DMS53 treated with DMSO at 0.1 percent for 48 hours (cell line): Measurements from ENCODE around the gene HMOX1.
A peak's percentile ranks its signal among the peaks of the same experiment; 100 is the strongest.

Experiments used
- DNase-seq: peaks from one replicate; lab custom pipeline; 2025; ENCODE audit not compliant: unreplicated experiment; lab: John Stamatoyannopoulos, UW

The HMOX1 gene

DNA sequence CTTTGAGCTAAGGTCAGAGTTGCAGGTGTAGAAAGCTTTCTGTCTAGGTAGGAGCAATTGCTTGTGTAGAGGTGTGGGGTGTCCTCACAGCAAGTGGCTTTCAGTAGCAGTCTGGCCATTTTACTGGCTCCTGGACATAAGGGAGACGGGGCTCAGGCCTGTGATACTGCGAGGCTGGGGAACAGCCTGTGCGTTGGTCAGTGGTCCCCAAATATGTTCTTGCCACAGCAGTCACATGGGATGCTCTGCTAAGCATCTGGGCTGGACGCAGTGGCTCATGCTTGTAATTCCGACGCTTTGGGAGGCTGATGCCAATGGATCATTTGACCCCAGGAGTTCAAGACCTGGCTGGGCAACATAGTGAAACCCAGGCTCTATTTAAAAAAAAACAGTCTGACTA lies 21.0 kb downstream of the HMOX1 start:
- DNase-seq, result no peak

- DNase-seq, result no peak
Measured at GRCh38 chr22:35403356-35403755, 22.5 kb downstream of the HMOX1 start.

- no peak for DNase-seq
Measured at GRCh38 chr22:35404176-35404575, 23.3 kb downstream of the HMOX1 start.

DNA sequence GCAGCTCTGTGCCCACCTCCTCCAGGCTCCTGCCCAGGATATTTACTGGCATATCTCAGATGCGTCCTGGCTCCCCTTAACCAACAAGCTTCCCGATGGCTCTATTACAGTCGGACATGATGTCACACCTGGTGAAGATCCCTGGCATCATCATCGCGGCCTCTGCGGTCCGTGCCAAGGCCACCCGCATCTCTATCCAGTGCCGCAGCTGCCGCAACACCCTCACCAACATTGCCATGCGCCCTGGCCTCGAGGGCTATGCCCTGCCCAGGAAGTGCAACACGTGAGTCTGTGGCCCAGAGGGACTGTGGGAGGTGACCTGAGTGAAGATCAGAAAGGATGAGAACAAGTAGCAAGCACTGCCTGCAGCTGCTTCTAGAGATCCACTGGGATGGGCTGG lies 25.5 kb downstream of the HMOX1 start:
- DNase-seq, result no peak

DNA sequence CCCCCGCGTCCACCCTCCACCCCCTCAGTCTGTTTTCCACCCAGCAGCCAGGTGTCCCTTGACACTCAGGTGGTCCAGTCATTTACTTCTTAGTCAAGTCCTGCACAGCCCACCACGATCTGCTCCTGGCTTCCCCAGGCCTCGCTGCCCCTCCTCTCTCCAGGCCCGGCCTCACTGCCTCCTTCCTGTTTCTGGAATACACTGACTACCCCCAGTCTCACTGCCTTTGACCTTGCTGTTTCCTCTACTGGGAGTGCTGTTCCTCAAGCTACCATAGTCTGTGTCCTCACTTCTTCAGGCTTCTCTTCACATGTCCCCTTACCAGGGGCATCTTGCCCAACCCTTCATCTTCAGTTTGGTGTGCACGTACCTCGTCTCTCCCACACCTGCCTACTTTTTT lies 26.5 kb downstream of the HMOX1 start:
- DNase-seq, result no peak

DNA sequence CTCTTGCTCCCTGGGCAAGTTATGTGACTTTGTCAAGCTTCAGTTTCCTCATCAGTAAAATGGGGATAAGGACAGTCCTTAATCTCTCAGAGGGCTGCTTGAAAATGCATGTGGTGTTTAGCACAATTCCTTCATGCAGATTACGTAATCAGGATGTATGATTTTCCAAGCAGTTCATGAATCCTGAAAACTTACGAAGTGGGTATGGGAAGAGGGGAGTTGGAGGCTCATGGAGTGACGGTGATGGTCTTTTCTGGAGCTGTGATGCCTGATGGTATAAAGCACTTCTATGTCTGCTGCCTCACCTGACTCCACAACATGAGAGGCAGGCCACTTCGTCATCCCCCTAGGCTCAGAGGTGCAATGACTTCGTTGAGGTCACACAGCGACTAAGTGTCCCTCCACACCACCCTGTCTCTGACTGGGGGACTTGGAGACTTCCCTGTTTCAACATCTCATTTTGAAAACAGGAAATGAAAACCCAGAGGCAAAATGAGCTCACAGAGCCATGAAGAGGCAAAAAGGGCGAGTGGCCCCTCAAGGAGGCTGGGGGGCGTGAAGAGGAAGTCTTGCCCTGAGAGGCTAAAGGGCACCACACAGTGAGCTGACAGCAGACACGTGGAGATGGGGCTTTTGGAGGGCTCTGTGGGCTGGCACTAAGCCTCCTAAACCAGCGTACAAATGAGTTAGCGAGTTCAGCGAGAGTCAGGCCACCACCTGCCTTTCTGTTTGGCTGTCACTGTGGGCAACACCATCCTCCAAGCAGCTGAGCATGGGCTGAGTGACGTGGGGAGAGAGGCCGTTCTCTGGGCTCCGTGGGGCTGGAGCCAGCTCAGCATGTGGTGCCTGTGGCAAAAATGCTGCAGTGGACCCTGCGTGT lies 29.1 kb downstream of the HMOX1 start:
- no peak for DNase-seq

- DNase-seq, result no peak
Measured at GRCh38 chr22:35410663-35411034, 29.8 kb downstream of the HMOX1 start.

- DNase-seq, result no peak
Measured at GRCh38 chr22:35411102-35411501, 30.2 kb downstream of the HMOX1 start.

DNA sequence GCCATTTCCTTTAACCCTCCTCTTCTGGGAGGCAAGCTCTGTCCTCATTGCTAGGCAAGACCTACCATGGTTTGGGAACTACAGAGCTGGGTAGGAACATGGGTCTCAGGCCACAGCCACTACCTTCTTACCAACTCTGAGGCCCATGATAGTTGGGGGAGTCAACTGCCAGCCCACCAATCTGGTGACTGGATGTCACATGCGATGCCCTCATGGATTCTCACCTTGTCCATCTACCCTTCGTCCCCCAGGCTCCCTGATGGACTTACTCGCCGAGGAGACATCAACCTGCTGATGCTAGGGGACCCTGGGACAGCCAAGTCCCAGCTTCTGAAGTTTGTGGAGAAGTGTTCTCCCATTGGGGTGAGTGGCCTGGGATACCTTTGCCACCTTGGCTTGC lies 32.7 kb downstream of the HMOX1 start:
- no peak for DNase-seq

DNA sequence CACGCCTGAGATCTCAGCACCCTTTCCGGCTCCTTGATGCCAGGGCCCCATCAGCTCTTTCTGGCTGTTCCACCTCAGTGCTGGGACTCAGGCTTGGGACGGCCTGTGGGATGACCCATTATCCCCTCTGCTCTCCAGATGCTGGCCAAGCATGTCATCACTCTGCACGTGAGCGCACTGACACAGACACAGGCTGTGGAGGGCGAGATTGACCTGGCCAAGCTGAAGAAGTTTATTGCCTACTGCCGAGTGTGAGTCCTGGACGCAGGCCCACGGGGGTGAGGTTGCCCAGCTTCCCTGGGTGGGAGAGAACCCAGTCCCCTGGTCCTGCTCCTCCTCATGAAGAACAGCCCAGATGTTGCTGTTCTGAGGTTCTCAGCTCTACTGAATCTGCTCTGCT lies 36.7 kb downstream of the HMOX1 start:
- no peak for DNase-seq

GRCh38 chr22:35418088-35418487 lies 37.2 kb downstream of the HMOX1 start:
- no peak for DNase-seq

DNA sequence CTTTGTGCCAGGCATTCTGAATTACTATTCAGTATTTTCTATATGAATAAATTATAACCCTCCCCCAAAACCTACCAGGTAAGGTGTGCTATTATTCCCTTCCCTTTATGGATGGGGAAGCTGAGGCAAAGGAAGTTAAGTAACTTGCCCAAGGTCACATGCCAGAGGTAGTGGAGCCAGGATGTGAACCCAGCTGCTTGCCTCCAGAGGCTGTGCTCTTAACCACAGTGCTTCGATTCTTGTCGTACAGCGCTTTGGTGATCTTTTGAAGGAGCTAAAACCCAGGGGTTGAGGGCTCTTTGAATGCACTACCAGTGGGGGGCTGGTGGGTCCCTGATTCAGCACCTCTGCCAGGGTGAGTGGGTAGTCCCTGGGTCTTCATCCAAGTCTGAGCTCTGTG lies 37.8 kb downstream of the HMOX1 start:
- DNase-seq, result no peak

GRCh38 chr22:35419756-35420155 lies 38.9 kb downstream of the HMOX1 start:
- DNase-seq, result no peak

DNA sequence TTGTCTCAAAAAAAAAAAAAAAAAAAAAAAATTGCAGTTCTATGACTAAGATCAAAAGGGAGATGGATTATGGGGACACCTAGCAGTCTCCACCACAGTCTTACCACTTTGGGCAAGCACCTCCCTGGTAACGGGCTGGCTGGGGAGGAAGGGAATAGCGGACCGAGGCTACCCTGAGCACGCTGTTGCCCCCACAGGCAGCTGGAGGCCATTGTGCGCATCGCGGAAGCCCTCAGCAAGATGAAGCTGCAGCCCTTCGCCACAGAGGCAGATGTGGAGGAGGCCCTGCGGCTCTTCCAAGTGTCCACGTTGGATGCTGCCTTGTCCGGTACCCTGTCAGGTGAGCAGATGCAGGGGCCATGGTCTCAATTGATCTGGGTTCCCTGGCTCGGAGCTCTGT lies 40.2 kb downstream of the HMOX1 start:
- no peak for DNase-seq

- DNase-seq, result no peak
Measured at GRCh38 chr22:35422145-35422544, 41.2 kb downstream of the HMOX1 start.

DNA sequence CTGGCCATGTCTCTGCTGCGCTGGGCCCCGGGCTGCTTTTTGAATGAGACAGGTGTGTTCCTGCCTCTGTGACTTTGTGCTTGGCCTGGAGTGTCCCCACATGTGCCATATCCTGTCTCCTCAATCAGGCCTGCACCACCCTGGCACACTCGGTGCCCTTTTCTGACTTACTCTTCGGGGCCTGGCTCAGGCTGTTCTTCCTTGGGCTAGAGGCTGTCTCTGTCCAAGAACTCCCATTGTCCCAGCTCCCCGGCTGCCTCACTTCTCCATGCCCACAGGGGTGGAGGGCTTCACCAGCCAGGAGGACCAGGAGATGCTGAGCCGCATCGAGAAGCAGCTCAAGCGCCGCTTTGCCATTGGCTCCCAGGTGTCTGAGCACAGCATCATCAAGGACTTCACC lies 42.0 kb downstream of the HMOX1 start:
- no peak for DNase-seq

DNA sequence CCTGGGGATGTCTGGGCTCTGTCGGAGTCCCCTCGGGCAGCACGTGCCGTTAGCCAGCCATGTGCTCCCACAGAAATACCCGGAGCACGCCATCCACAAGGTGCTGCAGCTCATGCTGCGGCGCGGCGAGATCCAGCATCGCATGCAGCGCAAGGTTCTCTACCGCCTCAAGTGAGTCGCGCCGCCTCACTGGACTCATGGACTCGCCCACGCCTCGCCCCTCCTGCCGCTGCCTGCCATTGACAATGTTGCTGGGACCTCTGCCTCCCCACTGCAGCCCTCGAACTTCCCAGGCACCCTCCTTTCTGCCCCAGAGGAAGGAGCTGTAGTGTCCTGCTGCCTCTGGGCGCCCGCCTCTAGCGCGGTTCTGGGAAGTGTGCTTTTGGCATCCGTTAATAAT lies 43.2 kb downstream of the HMOX1 start:
- no peak for DNase-seq

DNA sequence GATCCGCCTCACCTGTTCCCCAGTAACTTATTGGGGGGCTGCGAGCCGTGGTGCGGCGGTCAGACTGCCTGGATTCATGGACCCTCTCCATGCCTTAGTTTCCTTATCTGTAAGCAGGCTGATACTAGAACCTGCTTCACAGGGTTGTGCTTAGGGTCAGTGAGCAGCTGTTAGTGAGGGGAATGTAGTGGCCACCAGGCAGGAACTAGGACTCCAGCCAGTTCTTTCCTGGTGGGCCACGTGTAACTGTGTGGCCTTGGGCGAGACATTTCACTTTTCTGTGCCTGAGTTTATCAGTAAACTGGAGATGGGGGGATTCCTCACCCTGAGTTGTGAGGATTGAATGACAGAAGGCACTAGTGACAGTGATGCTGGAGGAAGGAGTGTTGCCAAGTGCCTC lies 43.9 kb downstream of the HMOX1 start:
- DNase-seq, result no peak

GRCh38 chr22:35425546-35425945 lies 44.6 kb downstream of the HMOX1 start:
- DNase-seq, result no peak

- peak; percentile 2 for DNase-seq
Measured at GRCh38 chr22:35425971-35426800, 45.3 kb downstream of the HMOX1 start.

GRCh38 chr22:35426801-35427140 lies 45.9 kb downstream of the HMOX1 start:
- DNase-seq, result no peak

GRCh38 chr22:35430897-35431322 lies 50.0 kb downstream of the HMOX1 start:
- peak; percentile 20 for DNase-seq
